ENCODE data around the gene C16orf86.

DNA sequence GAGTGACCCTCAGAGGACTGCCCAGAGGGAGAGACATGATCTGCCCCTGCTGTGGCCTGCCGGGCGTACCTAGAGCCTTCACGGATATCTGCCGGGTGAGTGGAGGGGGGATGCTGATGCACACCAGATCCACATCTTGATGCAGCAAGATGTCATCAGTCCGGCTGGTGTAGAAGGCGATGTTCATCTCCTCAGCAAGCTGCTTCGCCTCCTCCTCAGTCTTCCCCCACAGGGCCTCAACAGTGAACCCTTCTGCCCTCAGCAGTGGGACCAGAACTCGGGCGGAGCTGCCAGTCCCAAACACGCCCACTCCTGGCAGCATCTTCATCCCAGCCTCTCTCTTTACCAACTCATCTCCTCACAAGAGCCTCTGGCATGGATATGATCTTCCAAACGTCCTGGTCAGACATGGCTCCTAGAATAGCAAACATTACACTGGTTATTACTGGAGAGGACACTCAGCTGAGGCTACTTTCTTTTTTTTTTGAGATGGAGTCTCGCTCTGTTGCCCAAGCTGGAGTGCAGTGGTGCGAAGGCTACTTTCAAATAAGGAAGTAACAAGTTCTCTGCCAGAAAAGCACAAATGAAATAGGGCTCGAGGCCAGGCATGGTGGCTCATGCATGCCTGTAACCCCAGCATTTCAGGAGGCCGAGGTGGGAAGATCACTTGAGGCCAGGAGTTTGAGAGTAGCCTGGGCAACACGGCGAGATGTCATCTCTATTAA, 18.9 kb downstream of the C16orf86 start:
- TF ChIP-seq POLR2A (IDR thresholded peaks at IDR 0.05) (no peak), EP300 (IDR thresholded peaks at IDR 0.05) (no peak)
